NCI-H1436 treated with DMSO at 0.1 percent for 48 hours (cell line): ENCODE results near the gene WFDC13.
"Not testable (repeated sequence)": the region's sequence is repeated elsewhere in the genome, so short reads cannot be mapped to it uniquely, and the experiment has no call there.

Experiments
- DNase-seq: peaks from one replicate; lab custom pipeline; 2025; lab: John Stamatoyannopoulos, UW

The WFDC13 gene, protein sequence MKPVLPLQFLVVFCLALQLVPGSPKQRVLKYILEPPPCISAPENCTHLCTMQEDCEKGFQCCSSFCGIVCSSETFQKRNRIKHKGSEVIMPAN

DNA sequence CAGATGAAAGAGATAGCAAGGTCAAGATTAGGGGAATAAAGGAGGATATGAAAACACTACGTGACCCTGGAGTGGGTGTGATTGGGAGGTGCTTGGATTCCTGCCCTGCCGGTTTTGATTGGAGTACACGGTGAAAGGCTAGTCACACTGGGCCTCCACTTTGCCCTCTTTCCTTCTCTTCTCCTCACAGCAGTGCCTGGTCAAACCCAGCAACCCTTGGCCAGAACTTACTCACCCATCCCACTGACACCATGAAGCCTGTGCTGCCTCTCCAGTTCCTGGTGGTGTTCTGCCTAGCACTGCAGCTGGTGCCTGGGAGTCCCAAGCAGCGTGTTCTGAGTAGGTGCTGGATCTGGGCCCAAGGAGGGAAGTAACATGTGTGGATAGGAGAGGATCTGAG is at the start of gene WFDC13:
Gene WFDC13 (plus strand): TSS at position 166 of the 400 bp plus-strand sequence. CDS start 86 bp downstream, at position 252.
- DNase-seq: no peak

DNA sequence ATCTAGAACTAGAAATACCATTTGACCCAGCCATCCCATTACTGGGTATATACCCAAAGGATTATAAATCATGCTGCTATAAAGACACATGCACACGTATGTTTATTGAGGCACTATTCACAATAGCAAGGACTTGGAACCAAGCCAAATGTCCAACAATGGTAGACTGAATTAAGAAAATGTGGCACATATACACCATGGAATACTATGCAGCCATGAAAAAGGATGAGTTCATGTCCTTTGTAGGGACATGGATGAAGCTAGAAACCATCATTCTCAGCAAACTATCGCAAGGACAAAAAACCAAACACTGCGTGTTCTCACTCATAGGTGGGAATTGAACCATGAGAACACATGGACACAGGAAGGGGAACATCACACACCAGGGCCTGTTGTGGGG is 44.8 kb upstream of the WFDC13 start:
- not testable (repeated sequence) for DNase-seq

DNA sequence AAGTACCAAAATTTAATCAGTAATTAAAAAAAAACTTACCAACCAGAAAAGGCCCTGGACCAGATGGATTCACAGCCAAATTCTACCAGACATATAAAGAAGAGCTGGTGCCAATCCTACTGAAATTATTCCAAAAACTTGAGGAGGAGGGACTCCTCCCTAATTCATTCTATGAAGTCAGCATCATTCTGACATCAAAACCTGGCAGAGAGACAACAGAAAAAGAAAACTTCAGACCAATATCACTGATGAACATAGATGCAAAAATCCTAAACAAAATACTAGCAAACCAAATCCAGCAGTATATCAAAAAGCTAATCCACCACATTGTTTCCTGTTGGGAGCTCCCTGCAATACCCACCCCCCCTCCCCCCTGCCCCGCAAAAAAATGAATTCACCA is 31.7 kb upstream of the WFDC13 start, which contains the start of gene WFDC11:
Gene WFDC11 (minus strand): TSS at position 101 of the 400 bp plus-strand sequence. CDS start 19,639 bp downstream, outside the sequence.
- DNase-seq: no peak

DNA sequence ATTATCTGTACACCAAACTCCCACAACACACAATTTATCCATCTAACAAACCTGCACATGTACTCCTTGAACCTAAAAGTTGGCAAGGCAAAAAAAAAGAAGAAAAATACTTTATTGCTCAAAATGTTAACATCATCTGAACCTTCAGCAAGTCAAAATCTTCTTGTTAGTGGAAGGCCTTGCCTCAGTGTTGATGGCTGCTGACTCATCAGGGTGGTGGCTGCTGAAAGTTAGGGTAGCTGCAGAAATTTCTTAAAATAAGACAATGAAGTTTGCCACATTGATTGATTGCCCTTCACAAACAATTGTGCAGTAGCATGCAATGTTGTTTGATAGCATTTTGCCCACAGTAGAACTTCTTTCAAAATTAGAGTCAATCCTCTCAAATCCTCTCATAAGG is 29.1 kb upstream of the WFDC13 start:
- no peak for DNase-seq

DNA sequence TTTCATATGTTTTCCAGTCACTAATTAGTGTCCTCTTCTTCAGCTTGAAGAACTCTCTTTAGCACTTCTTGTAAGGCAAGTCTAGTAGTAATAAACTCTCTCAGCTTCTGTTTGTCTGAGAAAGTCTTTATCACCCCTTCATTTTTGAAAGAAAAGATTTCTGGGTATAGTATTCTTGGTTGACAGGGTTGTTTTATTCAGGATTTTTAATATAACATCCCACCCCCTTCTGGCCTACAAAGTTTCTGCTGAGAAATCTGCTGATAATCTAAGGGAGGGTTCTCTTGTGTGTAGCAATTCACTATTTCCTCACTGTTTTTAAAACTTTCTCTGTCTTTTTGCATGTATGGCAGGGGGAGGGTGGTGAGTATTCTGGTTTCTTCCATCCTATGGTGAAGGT is 22.2 kb upstream of the WFDC13 start:
- DNase-seq: no peak

DNA sequence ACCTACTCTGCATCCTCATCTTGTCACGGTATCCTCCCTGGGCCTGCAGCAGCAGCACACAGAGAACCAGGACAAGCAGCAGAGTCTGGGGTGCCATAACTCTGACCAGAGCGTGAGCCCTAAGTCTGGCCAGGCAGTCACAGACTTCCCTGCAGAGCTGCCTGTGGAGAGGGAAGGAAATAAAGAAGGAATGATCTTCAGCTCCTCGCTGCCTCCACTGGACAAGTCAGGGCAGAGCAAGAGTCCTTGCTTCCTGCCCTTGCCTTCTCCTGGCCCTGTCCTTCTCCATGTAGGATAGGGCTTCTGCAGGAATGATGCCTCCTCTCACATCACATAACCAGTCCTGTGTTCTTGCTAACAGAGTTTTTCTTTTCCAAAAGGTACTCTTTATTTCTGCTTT is 15.9 kb upstream of the WFDC13 start:
- DNase-seq: no peak

DNA sequence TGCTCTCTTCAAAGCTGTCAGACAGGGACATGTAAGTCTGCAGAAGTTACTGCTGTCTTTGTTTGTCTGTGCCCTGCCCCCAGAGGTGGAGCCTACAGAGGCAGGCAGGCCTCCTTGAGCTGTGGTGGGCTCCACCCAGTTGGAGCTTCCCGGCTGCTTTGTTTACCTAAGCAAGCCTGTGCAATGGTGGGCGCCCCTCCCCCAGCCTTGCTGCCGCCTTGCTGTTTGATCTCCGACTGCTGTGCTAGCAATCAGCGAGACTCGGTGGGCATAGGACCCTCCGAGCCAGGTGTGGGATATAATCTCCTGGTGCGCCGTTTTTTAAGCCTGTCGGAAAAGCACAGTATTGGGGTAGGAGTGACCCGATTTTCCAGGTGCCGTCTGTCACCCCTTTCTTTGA is 8.5 kb upstream of the WFDC13 start:
- DNase-seq: not testable (repeated sequence)

DNA sequence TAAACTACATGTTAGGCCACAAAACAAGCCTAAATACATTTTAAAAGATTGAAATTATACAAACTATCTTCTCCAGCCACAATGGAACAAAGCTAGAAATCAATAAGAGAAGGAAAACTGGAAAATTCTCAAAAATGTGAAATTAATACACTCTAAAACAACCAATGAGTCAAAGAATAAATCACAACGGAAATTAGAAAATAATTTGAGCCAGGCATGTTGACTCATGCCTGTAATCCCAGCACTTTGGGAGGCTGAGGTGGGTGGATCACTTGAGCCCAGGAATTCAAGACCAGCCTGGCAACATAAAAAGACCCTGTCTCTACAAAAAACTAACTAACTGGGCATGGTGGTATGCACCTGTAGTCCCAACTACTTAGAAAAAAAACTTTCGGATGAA is 6.3 kb upstream of the WFDC13 start:
- DNase-seq: no peak

DNA sequence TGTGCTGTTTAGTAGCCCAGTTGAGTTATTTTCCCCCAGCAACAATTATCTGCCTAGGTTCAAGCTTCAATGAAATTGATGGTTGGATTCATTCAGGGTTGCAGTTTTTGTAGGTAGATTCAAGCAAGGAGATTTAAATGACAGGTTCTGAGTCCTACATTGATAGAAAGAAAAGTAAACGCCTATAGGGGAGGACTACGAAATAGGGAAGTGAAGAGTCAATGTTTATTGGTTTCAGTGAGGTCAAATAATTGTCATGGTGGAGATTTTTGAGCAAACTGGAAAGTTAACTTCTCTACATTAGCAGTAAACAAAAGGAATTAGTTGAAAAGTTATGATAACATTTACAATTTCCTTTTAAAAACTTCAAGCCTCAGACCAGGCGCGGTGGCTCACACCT is 734 bp upstream of the WFDC13 start:
- no peak for DNase-seq

DNA sequence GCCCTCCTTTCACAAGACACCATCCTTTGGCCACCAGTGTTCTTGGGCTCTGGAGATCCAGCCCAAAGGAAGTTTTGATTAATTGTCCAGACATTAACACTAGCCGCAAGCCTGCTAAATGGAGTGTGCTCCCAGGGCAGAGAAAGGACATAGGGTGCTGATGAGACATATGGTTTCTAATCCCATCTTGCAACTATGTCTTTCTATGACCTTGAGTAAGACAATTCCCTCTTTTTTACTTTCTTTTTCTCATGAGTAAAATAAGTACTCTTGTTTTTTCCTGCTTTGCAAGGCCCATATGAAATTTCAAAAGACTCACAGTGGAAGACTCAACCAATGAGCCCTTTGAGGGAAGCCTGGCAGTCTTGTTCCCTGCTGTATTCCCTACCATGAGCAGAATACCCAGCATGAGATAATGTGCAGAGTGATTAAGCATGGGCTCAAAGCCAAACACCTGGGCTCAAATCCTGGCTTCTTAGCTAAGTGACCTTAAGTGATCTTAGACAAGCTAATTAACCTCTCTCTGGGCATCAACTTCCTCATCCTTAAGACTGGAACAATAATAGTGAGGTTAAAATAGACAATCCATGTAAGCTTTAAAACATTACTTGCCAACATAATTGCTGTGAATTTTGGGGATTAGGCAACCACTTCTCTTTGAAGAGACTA is 3.3 kb downstream of the WFDC13 start, which contains the start of gene WFDC10B:
Gene WFDC10B (minus strand): TSS at position 51 of the 669 bp plus-strand sequence. CDS start 19,027 bp downstream, outside the sequence.
- no peak for DNase-seq

DNA sequence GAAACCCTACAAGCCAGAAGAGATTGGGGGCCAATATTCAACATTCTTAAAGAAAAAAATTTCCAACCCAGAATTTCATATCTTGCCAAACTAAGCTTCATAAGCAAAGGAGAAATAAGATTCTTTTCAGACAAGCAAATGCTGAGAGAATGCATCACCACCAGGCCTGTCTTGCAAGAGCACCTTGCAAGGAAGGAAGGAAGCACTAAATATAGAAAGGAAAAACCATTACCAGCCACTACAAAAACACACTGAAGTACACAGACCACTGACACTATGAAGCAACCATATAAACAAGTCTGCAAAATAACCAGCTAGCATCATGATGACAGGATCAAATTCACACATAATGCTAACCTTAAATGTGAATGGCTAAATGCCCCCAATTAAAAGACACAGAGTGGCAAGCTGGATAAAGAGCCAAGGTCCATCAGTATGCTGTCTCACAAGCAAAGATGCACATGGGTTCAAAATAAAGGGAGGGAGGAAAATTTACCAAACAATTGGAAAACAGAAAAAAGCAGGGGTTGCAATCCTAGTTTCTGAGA is 14.4 kb downstream of the WFDC13 start:
- DNase-seq: not testable (repeated sequence)

DNA sequence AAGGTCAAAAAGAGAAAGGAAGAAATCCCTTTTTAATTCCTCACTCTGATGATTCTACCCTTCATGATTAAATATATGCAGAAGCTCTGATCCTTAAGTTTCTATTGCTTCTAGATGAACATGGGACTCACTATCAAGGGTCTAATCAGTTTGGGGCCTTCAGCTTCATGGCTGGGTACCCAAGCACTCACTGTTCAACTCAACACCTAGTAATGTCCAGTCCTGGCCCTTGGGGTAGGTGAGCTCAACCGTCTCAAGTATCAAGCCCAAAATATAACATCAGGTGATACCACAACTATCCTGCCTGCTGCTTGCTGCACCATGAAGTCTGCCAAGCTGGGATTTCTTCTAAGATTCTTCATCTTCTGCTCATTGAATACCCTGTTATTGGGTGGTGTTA is 20.2 kb downstream of the WFDC13 start, which contains the start of gene SPINT4:
Gene SPINT4 (plus strand): TSS at position 301 of the 400 bp plus-strand sequence. CDS start 21 bp downstream, at position 322.
- no peak for DNase-seq

DNA sequence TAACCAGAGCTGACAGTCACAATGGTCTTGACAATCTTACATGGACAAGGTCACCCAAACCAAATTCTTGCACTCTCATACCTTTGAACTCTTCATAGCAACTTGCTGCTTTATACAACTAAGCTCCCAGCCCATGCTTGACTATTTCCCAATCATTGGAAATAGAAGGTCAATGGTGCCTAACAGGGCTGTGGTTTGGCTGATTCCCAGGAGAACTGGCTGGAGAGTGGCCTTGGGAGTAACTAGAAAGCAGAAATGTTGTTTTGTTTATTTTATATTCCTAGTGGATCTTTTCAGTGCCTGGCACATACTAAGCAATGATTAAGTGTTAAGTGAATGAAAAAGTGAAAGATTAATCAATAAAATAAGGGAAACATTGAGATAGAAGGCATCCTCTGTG is 23.3 kb downstream of the WFDC13 start:
- no peak for DNase-seq

DNA sequence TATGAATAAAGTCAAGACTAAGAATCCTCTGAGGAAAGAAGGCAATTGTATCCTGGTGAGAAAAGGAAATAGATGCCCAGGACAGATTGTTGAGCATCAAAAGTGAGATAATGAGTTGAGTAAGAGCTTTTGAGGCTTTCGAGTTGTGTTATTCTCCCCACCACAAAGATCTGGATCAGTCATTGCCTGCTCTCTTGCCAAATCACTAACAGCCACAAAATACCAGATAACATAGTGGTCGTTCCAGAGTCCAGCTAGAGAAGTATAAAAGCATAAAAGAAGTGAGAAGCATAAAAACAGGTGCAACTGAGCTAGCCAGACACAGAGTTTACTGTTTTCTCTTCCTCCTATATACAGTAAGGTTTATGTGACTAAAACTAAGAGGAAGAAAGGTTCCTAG is 25.2 kb downstream of the WFDC13 start:
- DNase-seq: no peak

DNA sequence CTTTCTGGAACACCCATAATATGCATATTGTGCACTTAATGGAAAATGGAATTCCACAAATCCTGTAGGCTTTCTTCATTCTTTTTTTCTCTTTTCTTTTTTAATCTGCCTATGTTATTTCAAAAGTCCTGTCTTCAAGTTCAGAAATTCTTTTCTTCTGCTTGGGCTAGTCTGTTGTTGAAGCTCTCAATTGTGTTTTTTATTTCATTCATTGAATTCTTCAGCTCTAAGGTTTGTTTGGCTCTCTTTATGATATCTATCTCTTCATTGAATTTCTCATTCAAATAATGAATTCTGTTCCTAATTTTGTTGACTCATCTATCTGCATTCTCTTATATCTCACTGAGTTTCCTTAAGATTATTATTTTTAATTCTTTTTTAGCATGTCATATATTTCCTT is 30.4 kb downstream of the WFDC13 start:
- DNase-seq: no peak

DNA sequence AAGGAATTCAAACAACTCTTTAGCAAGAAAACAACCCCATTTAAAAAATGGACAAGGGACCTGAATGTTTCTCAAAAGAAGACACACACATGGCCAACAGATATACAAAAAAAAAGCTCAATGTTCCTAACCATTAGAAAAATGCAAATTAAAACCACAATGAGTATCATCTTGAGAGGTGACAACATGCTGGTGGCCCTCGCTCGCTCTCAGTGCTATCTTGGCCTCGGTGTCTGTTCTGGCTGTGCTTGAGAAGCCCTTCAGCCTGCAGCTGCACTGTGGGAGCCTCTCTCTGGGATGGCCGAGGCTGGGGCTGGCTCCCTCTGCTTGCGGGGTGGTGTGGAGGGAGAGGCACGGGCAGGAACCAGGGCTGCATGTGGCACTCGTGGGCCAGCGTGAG is 33.7 kb downstream of the WFDC13 start:
- no peak for DNase-seq

DNA sequence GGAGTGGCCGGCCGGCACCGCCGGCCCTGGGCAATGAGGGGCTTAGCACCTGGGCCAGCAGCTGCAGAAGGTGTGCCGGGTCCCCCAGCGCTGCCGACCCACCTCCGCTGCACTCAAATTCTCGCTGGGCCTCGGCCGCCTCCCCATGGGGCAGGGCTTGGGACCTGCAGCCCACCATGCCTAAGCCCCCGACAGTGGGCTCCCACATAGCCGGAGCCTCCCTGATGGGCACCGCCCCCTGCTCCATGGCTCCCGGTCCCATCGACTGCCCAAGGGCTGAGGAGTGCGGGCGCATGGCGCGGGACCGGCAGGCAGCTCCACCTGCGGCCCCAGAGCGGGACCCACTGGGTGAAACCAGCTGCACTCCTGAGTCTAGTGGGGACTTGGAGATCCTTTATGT is 34.1 kb downstream of the WFDC13 start:
- no peak for DNase-seq

DNA sequence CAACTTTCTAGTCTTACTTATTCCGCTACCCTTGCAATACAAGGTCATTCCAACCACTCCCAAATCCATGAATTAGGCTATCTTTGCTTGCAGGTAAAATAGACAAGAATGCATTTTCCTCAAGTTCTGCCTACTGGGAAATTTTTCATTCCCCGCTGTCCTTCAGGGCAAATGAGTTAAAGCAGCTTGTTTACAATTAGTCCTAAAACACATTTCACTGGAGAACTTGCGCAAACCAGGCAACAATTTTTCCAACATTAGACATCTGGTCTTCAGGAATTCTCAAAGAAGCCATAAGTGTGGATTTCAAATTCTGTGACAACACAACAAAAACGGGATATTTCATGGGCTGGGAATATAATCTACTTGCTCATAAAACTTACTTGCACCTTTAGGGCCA is 40.8 kb downstream of the WFDC13 start:
- DNase-seq: no peak

DNA sequence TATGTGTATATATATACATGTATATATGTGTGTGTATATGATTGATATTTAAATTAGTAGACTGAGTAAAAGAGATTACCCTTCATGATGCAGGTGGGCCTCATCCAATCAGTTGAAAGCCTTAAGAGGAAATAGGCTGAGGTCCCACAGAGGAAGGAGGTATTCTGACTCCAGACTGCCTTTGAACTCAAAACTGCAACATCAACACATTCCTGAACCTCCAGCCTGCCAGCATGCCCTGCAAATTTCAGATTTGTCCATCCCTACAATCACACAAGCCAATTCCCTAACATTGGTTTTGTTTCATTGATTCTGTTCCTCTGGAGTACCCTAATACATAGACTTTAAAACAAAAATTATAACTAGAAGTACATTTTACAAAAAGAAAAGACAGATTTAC is 43.2 kb downstream of the WFDC13 start:
- no peak for DNase-seq

DNA sequence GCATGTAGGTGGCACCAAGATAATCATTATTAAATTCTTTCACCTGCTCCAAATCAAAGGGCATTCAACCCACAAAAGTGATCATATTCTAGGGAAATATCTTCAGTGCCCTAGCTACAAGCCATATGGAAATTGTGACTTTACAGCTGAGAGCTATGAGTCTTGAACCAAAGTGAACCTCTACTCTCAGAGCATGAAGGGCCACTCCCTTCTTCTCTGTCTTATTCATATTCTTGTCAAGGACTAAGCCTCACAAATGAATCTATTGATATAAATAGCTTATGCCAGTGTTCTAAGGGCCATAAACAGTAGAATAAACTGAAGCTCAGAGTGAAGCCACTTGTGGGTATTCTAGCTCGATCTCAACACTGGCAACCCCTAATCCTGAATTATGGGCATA is 49.9 kb downstream of the WFDC13 start:
- DNase-seq: no peak

DNA sequence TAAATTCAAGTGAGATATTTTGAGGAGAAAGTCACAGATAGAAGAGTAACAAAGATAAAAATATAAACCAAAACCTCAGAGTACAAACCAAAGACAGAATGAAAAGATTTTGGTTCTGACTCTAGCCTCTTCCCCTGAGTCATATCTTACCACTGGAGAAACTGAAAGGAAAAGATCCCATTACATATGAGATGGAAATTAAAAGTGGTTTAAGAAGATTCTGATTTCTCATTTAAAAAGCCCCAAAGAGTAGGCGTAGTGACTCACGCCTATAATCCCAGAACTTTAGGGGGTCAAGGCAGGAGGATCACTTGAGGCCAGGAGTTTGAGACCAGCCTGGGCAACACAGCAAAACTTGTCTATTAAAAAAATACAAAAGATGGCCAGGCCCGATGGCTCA is 50.9 kb downstream of the WFDC13 start:
- no peak for DNase-seq

DNA sequence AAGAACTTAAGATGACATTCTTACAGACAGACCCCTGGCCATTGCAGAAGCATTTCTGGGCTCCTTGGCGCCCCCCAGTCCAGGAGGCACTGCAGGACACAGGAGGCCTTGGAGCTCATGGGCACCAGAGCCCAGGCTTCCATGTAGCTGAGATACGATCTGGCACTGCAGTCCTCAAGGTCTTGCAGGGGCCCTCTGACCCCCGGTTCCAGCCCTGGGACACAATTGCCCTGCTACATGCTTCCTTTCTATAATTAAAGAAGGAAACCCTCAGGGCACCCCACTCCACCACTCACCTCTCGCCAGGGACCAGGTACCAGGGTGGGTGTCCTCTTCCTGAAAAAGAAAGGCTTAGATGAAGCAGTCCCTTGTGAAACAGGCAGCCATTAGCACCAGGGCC is 56.3 kb downstream of the WFDC13 start:
- no peak for DNase-seq
